22Rv1 (cell line): Measurements from ENCODE around the gene USP30.

ENCODE experiments used
- ZFX ChIP-seq: fragments of 450-650 bp; IDR thresholded peaks from 2 replicates; pipeline ENCODE4 v1.6.1; 2017; ENCODE audit warnings: antibody characterized with exemption, borderline replicate concordance
- TF ChIP-seq, protein P1 (sequence below): fragments of 450-650 bp; IDR thresholded peaks from 2 replicates; pipeline ENCODE4 v1.5.1; 2017; ENCODE audit warnings: mild to moderate bottlenecking

DNA sequence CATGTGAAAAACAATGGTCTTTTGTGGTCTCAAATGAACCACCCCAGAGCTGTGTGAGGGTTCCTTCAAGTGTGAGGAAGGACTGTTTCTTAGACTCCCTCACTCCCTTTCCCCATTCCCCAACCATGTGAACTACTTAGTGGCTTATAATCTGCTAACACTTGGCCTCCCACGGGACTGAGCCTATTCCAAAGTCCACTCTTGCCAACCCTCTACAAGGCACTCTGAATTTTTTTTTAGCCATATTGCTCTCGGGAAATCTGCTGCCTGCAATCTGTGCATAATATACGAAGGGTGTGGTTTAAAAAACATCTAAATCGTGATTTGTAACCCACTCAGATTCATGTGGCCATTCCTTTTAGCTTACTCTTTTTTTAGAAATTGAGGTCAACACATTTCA, 34.1 kb upstream of the USP30 start:
- TF ChIP-seq, protein P1, sequence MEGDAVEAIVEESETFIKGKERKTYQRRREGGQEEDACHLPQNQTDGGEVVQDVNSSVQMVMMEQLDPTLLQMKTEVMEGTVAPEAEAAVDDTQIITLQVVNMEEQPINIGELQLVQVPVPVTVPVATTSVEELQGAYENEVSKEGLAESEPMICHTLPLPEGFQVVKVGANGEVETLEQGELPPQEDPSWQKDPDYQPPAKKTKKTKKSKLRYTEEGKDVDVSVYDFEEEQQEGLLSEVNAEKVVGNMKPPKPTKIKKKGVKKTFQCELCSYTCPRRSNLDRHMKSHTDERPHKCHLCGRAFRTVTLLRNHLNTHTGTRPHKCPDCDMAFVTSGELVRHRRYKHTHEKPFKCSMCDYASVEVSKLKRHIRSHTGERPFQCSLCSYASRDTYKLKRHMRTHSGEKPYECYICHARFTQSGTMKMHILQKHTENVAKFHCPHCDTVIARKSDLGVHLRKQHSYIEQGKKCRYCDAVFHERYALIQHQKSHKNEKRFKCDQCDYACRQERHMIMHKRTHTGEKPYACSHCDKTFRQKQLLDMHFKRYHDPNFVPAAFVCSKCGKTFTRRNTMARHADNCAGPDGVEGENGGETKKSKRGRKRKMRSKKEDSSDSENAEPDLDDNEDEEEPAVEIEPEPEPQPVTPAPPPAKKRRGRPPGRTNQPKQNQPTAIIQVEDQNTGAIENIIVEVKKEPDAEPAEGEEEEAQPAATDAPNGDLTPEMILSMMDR, result no peak
- no peak for TF ChIP-seq ZFX
